ENCODE data around the gene AHNAK. TPM values are rescaled to one million over a fixed set of nuclear protein-coding genes. Genes with fewer than 3 reads are reported as not detected.
"Not testable (repeated sequence)": the region's sequence is repeated elsewhere in the genome, so short reads cannot be mapped to it uniquely, and the experiment has no call there.

The AHNAK gene
- total and polyA plus RNA-seq, 5 donors: 78.1 to 371 (median 311) TPM

GRCh38 chr11:62393061-62393611, 153.5 kb downstream of the AHNAK start:
- Histone ChIP-seq H3K27ac (ENCODE audit: low read length) (no peak overlapping the region), H3K4me1 (ENCODE audit: control insufficient read depth, insufficient read depth, low read length) (peaks cover 4% of the 10 kb centered on the region), H3K9me3 (ENCODE audit: control insufficient read depth, low read length) (no peaks in the 10 kb centered on the region), H3K4me3 (ENCODE audit: low read length) (no peak overlapping the region), H3K27me3 (ENCODE audit: control insufficient read depth, insufficient read depth) (no peaks in the 10 kb centered on the region)
- WGBS: 58% methylated on average over 12 of the region's 12 CpGs
- ATAC-seq (no peak), DNase-seq (no peak)
- intact Hi-C loops (cut with DNase I): loop anchor here in 2 of 4 donors (10.0 kb wide), 3 partner anchors 152 to 472 kb away; partner anchors contain the start of gene AHNAK (in 2 of the 2)

GRCh38 chr11:62392506-62392905, 154.1 kb downstream of the AHNAK start:
- Histone ChIP-seq H3K4me3 (ENCODE audit: low read length) (no peak overlapping the region), H3K27me3 (ENCODE audit: control insufficient read depth, insufficient read depth) (no peaks in the 10 kb centered on the region), H3K27ac (ENCODE audit: low read length) (no peak overlapping the region), H3K4me1 (ENCODE audit: control insufficient read depth, insufficient read depth, low read length) (peaks cover 2% of the 10 kb centered on the region), H3K9me3 (ENCODE audit: control insufficient read depth, low read length) (no peaks in the 10 kb centered on the region)
- DNase-seq (no peak), ATAC-seq (no peak)
- intact Hi-C loops (cut with DNase I): loop anchor here in 2 of 4 donors (10.0 kb wide), 3 partner anchors 152 to 472 kb away; partner anchors contain the start of gene AHNAK (in 2 of the 2)
- 83% methylated on average over 3 of the region's 3 CpGs for WGBS

GRCh38 chr11:62391642-62392425, 154.8 kb downstream of the AHNAK start:
- no peak for ATAC-seq
- Histone ChIP-seq H3K4me1 (ENCODE audit: control insufficient read depth, insufficient read depth, low read length) (peaks cover 2% of the 10 kb centered on the region), H3K9me3 (ENCODE audit: control insufficient read depth, low read length) (no peaks in the 10 kb centered on the region), H3K4me3 (ENCODE audit: low read length) (no peak overlapping the region), H3K27ac (ENCODE audit: low read length) (no peak overlapping the region), H3K27me3 (ENCODE audit: control insufficient read depth, insufficient read depth) (no peaks in the 10 kb centered on the region)
- intact Hi-C loops (cut with DNase I): loop anchor here in 2 of 4 donors (10.0 kb wide), 3 partner anchors 153 to 473 kb away; partner anchors contain the start of gene AHNAK (in 2 of the 2)
- no peak for DNase-seq
- 85% methylated on average over 16 of the region's 16 CpGs for WGBS

- intact Hi-C loops (cut with DNase I): loop anchor here in 2 of 4 donors (10.0 kb wide), 3 partner anchors 154 to 474 kb away; partner anchors contain the start of gene AHNAK (in 2 of the 2)
- H3K4me1 ChIP-seq (ENCODE audit: control insufficient read depth, insufficient read depth, low read length): peaks cover 2% of the 10 kb centered on the region
- H3K4me3 ChIP-seq (ENCODE audit: low read length): no peak overlapping the region
- no peak overlapping the region for H3K27ac ChIP-seq (ENCODE audit: low read length)
- H3K27me3 ChIP-seq (ENCODE audit: control insufficient read depth, insufficient read depth): no peaks in the 10 kb centered on the region
- WGBS: 84% methylated on average over 1 of the region's 1 CpG
- DNase-seq: no peak
- no peak for ATAC-seq
- no peaks in the 10 kb centered on the region for H3K9me3 ChIP-seq (ENCODE audit: control insufficient read depth, low read length)
These were observed 155.9 kb downstream of the AHNAK start for GRCh38 chr11:62390722-62391121.

- ATAC-seq (no peak), DNase-seq (no peak)
- Histone ChIP-seq H3K4me3 (ENCODE audit: low read length) (no peak overlapping the region), H3K27ac (ENCODE audit: low read length) (no peak overlapping the region), H3K27me3 (ENCODE audit: control insufficient read depth, insufficient read depth) (no peaks in the 10 kb centered on the region), H3K9me3 (ENCODE audit: control insufficient read depth, low read length) (no peaks in the 10 kb centered on the region), H3K4me1 (ENCODE audit: control insufficient read depth, insufficient read depth, low read length) (peaks cover 2% of the 10 kb centered on the region)
- intact Hi-C loops (cut with DNase I): loop anchor here in 2 of 4 donors (10.0 kb wide), 3 partner anchors 155 to 475 kb away; partner anchors contain the start of gene AHNAK (in 2 of the 2)
- 71% methylated on average over 5 of the region's 5 CpGs for WGBS
These were observed 156.4 kb downstream of the AHNAK start for GRCh38 chr11:62390237-62390636.

GRCh38 chr11:62388999-62389398, 157.6 kb downstream of the AHNAK start:
- WGBS: 74% methylated on average over 11 of the region's 11 CpGs
- intact Hi-C loops (cut with DNase I): no loop called here
- no peaks in the 10 kb centered on the region for H3K27me3 ChIP-seq (ENCODE audit: control insufficient read depth, insufficient read depth)
- DNase-seq: no peak
- no peaks in the 10 kb centered on the region for H3K4me1 ChIP-seq (ENCODE audit: control insufficient read depth, insufficient read depth, low read length)
- no peak overlapping the region for H3K4me3 ChIP-seq (ENCODE audit: low read length)
- H3K27ac ChIP-seq (ENCODE audit: low read length): no peak overlapping the region
- H3K9me3 ChIP-seq (ENCODE audit: control insufficient read depth, low read length): no peaks in the 10 kb centered on the region
- no peak for ATAC-seq

- no peak overlapping the region for H3K4me3 ChIP-seq (ENCODE audit: low read length)
- intact Hi-C loops (cut with DNase I): no loop called here
- WGBS: 93% methylated on average over 3 of the region's 3 CpGs
These were observed 159.2 kb downstream of the AHNAK start for GRCh38 chr11:62387381-62387780.

GRCh38 chr11:62386083-62386482, 160.5 kb downstream of the AHNAK start:
- DNase-seq; H3K27ac ChIP-seq (ENCODE audit: low read length): not testable (repeated sequence)
- 89% methylated on average over 3 of the region's 3 CpGs for WGBS

More at GRCh38 chr11:62387381-62387780, 159.2 kb downstream of the AHNAK start:
- no peaks in the 10 kb centered on the region for H3K4me1 ChIP-seq (ENCODE audit: control insufficient read depth, insufficient read depth, low read length)
- no peak overlapping the region for H3K27ac ChIP-seq (ENCODE audit: low read length)
- no peaks in the 10 kb centered on the region for H3K9me3 ChIP-seq (ENCODE audit: control insufficient read depth, low read length)
- no peak for DNase-seq
- no peak for ATAC-seq
- no peaks in the 10 kb centered on the region for H3K27me3 ChIP-seq (ENCODE audit: control insufficient read depth, insufficient read depth)

GRCh38 chr11:62383822-62384221, 162.8 kb downstream of the AHNAK start:
- Histone ChIP-seq H3K4me1 (ENCODE audit: control insufficient read depth, insufficient read depth, low read length) (no peaks in the 10 kb centered on the region), H3K27me3 (ENCODE audit: control insufficient read depth, insufficient read depth) (no peaks in the 10 kb centered on the region), H3K4me3 (ENCODE audit: low read length) (no peak overlapping the region), H3K9me3 (ENCODE audit: control insufficient read depth, low read length) (no peaks in the 10 kb centered on the region), H3K27ac (ENCODE audit: low read length) (no peak overlapping the region)
- ATAC-seq (no peak), DNase-seq (no peak)
- 80% methylated on average over 6 of the region's 6 CpGs for WGBS
- intact Hi-C loops (cut with DNase I): no loop called here

More at GRCh38 chr11:62386083-62386482, 160.5 kb downstream of the AHNAK start:
- H3K27me3 ChIP-seq (ENCODE audit: control insufficient read depth, insufficient read depth); intact Hi-C loops (cut with DNase I); ATAC-seq; H3K9me3 ChIP-seq (ENCODE audit: control insufficient read depth, low read length); H3K4me3 ChIP-seq (ENCODE audit: low read length); H3K4me1 ChIP-seq (ENCODE audit: control insufficient read depth, insufficient read depth, low read length): not testable (repeated sequence)

Data from right cardiac atrium (tissue), 5 donors.